Adrenal gland (tissue), 5 donors: ENCODE measurements around the gene FOXI1.

Source experiments
- CTCF ChIP-seq, 6 experiments: fragments of 450-650 bp in 4 of 6; fragments of 200-600 bp in 2 of 6; sonication (generic) in 1 of 6; IDR thresholded peaks; 1 replicate in 5 of 6; 2 replicates in 1 of 6; pipeline versions ENCODE4 v1.5.1 to v1.8.0; 2016 to 2021; ENCODE audit warnings: antibody characterized with exemption in 6 of 6, mild to moderate bottlenecking in 2 of 6, moderate library complexity in 1 of 6
- POLR2A ChIP-seq, 2 donors: fragments of 450-650 bp; IDR thresholded peaks; one replicate each; pipeline ENCODE4 v1.6.1; 2017; ENCODE audit warnings: antibody characterized with exemption in 2 of 2, mild to moderate bottlenecking in 2 of 2, moderate library complexity in 1 of 2
- donor health status: DM: no; HTN: no; CAD: no.

- no peak for TF ChIP-seq CTCF (IDR thresholded peaks at IDR 0.05)
- no peak for TF ChIP-seq POLR2A (IDR thresholded peaks at IDR 0.05)
Observed at GRCh38 chr5:170135796-170136490, 30.2 kb downstream of the FOXI1 start.
